NCI-H774 (cell line): ENCODE data around the gene NRF1.

Experiments
- DNase-seq: peaks from one replicate; lab custom pipeline; 2025; lab: John Stamatoyannopoulos, UW

Gene NRF1

DNA sequence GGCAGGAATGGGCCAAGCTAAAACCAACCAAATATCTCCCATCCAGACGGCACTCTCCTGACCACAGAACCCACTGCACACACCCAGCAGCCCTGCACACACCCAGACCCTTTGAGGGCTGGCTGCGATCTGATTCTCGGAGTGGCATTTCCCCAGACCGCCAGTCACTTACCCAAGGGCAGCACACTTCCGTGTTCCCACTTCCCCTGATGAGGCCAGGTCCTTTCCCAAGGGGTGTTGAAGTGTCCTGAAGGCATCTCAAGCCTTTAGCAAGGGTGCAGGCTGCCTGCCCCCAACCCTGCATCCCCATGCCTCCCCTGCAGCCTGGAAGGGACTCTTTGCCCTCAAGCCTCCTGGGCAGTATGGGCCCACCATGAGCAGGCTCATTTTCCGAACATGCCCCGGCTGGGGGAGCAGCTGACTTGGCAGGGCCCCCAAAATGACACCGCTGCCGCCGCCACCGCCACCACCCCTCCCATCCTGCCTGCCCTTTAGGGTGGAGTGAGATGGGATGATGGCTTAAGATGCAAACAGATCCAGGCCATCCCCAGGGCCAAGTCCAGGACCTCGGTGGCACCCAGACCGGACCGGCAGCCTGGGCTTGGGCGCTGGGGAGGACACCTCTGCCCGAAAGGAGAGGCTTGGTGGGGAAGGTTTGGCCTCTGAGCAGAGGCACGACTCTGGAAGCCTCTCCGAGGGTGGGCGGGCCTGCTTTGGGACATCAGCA lies 159.8 kb downstream of the NRF1 start:
- DNase-seq, result no peak

DNA sequence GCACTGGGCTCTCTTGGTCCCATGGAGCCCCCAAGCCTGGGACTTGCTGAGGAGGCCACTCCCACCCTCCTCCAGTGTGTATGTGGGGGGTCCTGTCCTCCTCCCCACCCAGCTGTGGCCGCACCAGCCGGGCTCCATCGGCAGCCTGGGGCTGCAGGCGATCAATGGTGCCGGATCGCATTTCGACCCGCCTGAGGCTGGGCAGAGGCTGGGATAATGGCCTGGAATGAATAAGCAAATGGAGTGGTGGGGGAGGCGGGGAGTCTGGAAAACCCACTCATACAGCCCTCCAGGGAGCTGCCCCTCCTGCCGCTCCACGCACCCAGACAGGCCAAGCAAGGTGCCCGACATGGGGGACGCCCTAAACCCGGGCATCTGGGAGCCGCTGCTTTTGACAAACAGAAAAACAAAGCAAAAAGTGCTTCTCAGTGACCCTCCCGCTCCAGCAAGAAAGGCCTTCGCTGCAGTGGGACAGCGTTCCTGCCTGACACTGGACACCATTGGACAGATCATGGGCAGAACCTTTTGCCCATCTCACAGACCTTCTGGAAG lies 160.5 kb downstream of the NRF1 start:
- no peak for DNase-seq

DNA sequence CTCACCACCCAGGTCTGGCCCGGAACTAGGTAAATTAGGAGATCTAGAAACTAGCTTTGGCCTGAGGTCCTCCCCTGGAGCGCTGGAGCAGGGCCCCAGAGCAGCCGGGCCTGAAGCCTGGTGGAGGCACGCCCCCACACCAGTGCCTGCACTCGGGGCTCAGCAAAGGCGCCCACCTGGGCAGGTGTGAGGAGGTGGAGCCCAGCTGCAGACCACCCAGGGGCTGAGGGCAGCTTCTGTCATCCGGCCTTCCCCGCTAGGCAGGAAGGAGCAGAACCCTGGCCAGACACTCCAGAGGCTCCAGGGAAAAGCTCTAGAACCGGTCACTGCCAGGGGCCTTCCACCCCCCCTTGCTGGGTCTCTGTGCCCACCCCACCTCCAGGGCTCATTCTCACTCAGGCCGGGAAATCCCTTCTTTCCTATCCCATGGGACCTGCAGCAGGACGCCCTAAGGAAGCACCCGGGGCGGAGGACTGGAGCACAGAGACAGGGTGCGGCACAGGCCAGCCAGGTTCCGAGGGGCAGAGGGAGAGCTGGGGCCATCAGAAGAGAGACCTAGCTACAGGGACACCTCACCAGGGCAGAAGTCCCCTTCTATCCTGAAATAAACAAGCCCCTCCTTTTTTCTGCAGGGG lies 161.2 kb downstream of the NRF1 start:
- DNase-seq, result no peak

DNA sequence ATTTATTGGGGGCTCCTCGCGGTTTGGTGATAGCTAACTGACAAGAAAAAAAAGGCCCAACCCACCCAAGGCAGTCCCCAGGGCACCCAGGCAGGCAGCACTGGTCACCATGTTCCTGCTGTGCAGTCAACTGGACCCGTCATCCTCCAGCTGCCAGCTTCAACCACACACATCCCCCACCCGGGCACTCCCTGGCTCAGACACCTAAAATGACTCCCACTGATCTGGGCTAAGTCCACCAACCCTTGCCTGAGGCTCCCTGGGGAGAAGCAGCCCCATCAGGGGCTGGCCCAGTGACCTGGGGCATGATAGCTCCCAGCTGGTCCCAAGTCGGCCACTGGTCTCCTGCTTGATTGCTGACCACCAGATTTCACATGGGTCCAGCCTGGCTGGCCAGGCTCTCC lies 161.8 kb downstream of the NRF1 start:
- no peak for DNase-seq

DNA sequence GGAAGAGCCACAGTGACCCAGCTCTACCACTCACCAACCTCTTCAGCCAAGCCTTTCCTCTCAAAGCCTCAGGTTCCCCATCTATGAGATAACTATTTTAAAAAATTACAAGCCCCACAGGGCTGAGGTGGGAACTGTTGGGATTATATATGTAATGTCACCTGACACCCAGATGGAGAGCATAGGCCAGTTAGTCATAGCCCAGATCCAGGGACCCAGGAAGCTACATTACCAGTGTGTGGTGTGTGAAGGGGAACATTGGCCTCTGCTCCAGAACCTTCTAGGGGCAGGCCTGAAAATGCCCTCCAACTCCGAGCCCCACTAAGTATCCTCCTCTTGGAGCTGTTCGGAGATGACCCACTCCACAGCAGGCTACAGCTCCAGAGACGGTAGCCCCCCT lies 162.4 kb downstream of the NRF1 start:
- DNase-seq, result no peak

DNA sequence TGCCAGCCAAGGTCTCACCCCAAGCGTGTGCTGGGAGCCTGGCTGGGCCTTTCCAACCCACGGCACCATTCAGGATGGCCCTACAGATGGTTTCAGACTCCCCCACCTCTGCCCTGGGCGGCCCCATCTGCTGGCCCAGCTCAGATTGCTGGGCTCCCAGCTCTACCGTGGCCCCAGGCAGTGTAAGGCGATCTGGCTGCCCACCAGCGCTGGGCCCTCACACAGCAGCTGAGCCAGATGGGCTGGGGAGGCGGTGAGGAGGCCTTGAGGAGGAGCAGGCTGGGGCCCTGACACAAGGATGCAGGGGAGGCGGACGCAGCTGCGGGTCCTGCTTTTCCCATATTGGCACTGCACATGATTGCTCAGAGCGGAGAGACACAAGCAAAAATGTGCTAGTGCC lies 162.8 kb downstream of the NRF1 start:
- DNase-seq, result no peak

DNA sequence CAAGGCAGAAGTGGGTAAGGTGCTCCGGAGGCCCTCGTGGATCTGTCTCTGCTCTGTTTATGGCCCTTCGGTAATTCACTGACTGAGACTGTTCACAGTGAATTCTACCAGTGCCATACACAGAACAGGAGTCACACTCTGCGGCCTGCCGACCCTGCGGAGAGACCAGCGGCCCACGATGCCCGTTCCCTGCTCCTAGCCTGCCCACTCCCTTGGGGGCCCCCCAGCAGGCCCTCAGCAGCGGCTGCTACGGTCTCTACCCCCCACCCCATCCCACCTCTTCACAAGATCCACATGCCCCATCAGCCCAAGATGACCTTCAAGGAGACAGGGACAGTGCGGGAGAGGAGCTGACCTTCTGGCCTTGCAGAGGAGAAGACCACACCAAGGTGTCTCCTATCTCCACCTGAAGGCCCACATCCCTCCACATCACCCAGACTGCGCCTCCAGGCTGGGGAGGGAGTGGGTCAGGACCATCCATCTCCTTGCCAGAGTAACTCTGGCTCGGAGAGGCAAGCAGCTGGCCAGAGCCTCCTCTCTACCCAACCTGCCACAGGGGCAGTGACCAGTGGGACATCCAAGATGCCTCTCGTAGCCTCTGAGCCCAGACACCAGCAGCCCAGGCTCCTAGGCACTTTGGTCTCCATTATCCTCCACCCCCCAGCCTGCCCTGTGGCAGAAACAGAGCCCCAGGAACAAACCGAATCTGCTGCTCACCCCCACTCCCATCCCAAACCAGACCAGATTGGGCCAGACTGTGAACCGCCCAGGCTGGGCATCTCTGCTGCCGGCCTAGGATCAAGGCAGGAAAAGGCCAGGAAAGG lies 163.6 kb downstream of the NRF1 start:
- DNase-seq, result no peak

DNA sequence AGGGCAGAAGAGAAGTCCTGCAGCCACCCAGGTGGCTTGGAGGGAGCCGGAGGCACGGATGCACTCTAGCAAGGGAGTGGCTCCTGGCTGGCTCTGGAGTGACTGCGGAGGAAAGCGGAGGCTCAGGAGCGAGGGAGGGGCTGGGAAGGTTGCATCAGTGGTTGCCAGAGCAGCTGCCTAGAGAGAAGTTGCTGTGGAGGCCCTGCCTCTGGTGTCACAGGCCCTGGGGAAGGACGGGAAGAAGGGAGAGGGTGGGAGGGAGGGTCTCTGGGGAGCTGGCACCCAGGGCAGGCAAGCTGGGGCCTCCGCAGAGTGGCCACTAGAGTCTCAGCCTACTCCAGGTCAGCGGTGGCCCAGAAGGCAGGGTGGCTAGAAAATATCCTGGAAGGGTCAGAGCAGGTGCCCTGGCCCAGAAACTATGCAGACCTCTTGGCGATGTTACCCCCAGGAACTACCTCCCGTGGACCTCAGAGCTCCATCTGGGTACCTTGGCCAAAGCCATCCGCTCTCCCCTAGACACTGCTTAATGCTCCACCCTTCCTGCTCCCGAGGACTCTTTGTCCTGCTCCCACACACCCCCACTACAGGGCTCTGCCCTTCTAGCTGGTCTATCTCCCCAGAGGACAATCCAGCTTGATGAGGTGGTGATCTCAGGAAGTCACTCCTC lies 164.3 kb downstream of the NRF1 start:
- no peak for DNase-seq

DNA sequence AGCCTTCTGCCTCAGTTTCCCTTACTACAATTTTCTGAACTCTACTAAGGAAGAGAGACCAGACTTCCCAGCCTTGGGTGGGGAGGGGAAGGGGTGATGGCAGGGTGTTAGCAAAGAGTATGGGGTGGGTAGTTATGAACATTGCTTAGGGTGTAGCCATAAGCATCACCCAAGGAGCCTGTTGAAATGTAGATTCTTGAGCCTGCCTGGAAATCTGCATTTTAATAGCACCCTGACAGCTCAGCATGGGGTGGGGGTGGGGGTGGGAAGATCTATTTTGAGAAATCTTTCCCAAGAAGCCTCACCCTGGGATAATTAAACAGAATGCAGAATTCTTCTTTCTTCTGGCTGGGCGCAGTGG lies 164.8 kb downstream of the NRF1 start:
- DNase-seq, result no peak

DNA sequence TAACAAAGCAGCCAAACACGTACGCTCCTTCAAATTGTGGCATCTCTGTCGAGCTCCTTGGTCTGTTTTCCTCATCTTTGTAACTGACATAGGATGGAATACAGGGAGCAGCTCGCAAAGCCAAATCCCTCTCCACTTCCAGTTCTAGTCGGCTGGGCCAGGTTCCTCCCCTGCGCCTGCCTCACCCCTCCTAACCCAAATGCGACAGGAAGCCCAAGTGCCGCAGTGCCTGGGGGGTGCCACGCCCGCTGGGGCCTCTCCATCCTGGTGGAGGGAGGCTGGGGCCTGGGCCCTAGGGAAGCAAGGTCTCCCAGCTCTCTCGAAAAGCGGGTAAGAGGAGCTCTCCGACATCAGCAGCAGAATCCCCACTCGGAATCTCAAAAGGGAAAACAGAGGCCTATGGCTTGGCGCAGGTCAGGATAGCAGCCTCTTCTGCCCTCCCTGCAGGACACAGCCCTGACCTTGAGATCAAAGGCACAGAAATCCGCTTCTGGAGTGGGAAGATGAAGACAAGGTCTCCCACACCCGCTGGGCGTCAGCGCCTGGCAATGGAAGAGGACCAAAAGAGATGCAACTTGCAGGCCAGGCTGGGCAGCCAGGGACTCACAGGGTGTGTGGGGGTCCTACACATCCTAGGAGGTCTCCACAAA lies 165.8 kb downstream of the NRF1 start:
- no peak for DNase-seq

DNA sequence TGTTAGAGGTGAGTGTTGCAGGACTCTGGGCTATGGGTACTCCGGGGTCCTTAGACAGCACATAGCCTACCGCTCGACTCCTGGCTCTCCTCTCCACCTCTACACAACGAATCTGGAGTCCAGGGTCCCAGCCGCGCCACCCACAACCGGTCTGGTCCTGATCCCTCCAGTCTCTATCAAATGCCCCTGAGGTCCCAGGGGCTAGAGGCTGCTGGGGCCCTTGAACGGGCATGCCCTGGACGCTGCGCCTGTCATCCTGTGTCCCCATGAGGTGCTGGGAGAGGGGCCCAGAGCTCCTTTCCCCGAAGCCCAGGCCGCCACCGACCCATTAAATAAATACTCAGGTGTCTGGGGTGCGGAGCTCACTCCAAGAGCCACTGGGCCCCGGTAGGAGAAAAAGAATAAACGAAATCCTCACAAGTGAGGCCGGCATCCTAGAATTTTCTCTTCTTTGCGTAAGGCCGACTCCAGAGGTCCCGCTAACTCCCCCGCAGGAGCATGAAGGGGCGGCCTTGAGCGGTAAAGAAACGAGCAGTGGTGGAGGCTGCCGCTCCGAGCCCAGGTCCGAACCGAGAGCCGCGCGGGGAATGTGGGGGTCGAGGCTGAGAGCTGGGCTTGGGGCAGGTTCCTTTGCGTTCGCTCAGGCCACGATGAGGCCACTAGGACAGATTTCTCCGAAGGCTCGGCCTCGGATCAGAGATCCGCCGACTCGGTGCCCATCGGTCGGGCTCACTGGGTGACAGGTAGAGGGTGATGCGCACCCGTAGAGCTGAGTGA lies 166.7 kb downstream of the NRF1 start:
- DNase-seq, result no peak

DNA sequence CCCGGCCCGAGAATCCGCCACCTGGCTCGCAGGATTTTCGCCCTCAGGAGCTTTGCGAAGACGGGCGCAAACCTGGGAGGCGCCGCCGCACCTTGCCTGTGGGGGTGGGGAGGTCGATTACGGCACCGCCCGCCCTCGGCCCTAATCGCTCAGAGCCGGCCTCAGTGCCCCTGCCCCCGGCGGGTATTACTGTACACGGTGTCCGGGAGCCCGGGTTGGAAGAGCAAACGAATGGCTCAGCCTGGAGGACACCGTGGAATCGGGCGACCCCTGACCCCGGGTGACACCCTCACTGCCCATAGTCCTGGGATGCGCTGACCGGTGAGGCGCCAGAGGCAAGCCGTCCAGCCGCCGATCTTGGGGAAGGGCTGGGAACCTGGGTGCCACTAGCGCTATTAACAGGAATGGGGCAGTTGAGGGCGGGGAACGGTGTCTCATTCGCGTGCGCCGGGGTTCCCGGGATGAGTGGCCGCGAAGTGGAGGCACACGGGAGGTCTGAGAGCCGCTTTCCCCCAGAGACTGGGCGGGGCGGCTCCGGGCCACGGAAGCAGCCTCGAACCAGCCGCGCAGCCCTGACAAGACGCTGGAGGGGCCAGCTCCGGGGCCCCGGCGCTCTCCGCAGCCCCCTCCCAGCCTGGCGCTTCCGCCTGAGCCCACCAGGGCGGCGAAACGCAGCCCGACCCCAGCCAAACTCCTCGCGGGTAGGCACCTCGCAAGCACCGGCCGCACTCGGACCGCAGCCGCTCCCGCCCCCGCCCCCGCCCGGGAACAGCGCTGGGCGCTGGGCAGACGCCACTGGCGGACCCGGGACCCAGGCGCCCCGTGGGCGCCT lies 167.5 kb downstream of the NRF1 start:
- no peak for DNase-seq

DNA sequence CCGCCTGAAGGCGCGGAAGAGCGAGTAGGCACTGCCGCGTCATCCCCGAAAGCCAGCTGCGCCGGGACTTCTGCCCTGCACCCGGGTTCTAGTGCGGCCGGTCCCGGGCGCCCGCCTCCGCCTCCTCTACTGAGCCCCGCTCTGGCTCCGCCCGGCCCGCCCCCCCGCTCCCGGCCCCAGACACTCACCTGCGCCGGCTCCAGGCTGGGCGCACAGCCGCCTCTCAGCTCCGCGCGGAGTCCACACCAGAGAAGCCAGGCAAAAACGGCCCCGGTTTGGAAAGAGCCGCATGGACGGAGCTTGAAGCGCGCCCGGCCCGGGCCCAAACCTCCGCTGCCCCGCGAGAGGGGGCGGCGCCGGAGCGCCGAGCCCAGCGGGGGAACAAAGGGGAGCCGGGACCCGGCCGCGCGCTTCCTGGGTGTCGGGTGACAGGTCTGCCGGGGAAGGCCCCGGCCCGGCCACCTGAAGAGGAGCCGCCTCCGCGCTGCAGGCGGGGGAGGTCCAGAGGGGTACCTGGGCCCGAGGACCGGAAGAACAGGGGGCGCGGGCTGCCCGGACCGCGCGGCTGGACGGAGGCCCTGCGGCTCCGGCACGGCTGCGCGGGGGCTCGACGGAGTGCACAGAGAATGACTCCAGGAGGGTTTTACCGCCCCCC lies 168.2 kb downstream of the NRF1 start:
- peak; percentile 67 for DNase-seq

DNA sequence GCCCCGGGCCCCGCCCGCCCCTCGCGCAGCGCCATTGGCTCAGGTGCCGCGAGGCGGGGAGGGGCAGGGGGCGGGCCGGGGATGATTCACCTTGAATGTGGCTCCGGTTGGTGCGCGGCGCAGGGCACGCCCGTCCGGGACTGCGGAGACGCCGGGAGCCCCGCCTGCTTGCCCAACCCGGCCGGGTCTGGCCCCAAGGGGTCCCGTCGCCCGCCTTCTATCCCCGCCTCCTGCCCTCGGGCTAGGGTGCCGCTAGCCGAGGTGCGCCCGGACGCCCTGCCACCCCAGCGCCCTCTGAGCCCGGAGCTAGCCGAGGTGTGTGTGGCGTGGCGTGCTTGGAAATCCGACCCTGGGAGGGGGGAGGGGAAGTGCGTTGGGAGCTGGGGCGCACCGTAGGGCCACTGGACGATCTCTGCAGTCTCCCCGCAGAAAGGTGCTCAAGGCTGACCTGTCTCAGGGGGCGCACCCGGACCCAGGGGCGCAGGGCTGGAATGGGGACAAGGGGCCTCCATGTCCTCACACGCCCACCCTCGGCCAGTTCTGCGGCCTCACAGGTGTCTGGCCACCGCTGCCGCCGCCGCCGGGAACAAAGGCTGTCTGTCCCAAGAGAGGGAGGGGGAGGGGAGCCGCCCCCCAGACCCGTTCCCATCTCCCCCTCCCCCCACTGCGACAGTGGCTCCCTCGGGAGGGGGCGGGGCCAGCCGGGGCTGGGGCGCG lies 168.9 kb downstream of the NRF1 start:
- peak; percentile 91 for DNase-seq

DNA sequence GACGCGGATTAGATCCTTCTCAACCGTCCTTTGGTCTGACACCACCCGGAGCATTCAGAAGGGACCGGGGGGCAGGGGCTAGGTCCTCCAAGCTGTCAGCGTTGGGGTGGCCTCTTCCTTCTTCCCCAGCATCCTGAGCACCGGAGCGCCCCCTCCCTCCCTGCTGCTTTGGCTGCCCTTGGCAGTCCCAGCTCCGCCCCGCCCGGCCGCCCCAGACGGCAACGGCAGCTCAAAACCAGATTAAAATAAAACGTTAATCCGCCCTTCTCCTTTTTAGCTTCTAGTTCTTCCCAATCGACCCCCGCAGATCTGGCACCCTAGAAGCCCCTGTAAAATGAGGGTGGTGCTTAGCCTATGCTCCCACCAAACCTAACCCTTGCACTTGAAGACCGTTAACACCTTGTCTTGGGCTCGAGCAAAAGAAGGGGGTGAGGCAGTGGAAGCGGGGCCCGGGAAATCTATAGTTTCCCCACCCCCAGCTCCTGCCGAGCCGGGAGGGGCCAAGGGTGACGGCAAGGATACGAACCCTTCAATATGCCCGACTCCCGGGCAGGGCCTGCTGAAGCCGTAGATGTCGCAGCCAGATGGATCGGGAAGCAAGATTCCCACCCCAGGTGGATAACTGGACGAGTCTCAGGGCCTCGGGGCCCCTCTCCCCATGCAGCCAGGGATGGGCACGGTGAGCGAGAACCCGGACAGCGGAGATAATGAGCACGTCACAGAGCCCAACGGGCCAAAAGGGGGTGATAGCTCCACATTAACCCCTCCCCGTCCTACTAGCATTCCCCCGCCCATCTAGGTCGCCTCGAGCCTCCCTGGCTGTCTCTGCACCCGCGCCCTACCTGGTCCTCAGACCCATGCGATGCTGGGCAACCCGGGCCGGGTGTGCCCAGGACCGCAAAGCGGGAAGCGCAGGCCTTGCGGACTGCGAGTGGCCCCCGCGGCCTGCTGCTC lies 169.7 kb downstream of the NRF1 start:
- DNase-seq, result peak; percentile 55

DNA sequence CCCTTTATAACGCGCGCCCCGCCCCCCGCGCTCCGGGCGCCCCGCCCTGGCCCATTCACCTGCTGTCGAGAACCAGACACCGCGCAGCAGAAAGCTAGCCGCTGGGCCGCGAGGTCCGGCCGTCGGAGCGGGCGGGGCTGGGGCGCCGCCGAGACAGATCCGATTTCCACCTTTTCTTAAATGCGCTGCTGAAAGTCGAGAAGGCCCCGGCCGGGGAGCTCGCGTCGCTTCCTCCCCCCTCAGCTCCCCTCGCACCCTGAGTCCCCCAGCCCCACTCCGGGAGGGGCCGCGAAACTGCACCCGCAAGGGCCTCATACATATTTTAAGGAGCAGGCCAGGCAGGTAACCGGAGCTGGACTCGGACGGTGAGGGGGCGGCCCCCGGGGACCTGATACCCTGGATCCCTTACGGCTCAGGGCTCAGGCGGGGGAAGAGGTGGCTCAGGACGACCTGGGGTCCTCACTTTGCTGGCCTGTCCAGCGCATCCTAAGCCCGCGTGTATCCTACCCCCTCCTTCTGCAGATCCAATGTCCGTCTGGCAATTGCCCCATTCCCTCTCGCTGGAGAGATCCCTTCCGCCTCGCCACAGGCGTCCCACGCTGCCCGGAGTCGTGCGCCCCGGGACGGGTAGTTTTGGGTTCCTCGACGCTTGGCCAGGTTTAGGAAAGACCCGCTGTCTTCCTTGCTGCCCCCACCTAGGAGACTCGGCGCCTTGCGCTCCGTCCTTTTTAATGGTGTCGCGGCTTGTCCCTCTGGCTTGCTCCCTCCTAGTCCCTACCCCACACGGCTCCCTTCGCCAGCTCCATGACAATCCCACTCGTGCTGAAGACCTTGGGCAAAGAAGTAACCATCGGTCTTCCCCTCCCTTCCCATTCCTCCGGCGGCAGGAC lies 170.7 kb downstream of the NRF1 start:
- DNase-seq, result peak; percentile 55
